HepG2 (cell line): Measurements from ENCODE around the gene ATG4D. TPM values are rescaled to one million over a fixed set of nuclear protein-coding genes. Genes with fewer than 3 reads are reported as not detected.
A peak's percentile ranks its signal among the peaks of the same experiment; 100 is the strongest.

Experiments used
- ATM ChIP-seq: fragments of 450-650 bp; IDR thresholded peaks from 2 replicates; pipeline ENCODE4 v1.7.1; 2017; ENCODE audit warnings: mild to moderate bottlenecking, borderline replicate concordance
- BORCS8-MEF2B ChIP-seq: sonication (generic); formaldehyde crosslinking; IDR thresholded peaks from 2 replicates; pipeline ENCODE4 v1.8.0; 2022; ENCODE audit warnings: mild to moderate bottlenecking, missing genetic modification reagents
- CBFB ChIP-seq: sonication (generic); formaldehyde crosslinking; IDR thresholded peaks from 2 replicates; pipeline ENCODE4 v1.4.0; 2020; ENCODE audit warnings: missing genetic modification reagents
- CEBPG ChIP-seq: IDR thresholded peaks from 2 replicates; pipeline ENCODE4 v1.6.1; 2016
- HHEX ChIP-seq: IDR thresholded peaks from 2 replicates; pipeline ENCODE4 v1.6.1; 2016; ENCODE audit warnings: control low read depth
- JARID2 ChIP-seq: sonication (generic); formaldehyde crosslinking; IDR thresholded peaks from 2 replicates; pipeline ENCODE4 v1.8.1; 2023; ENCODE audit warnings: missing genetic modification reagents, inconsistent platforms; ENCODE audit not compliant: insufficient replicate concordance
- MAFG ChIP-seq: sonication (generic); formaldehyde crosslinking; IDR thresholded peaks from 2 replicates; pipeline ENCODE4 v1.5.1; 2020; ENCODE audit warnings: mild to moderate bottlenecking, missing genetic modification reagents
- NPAS2 ChIP-seq: sonication (generic); formaldehyde crosslinking; IDR thresholded peaks from 2 replicates; pipeline ENCODE4 v1.8.0; 2022; ENCODE audit warnings: mild to moderate bottlenecking, missing genetic modification reagents, borderline replicate concordance
- RFX1 ChIP-seq: fragments of 450-650 bp; IDR thresholded peaks from 2 replicates; pipeline ENCODE4 v1.6.1; 2017
- RFXAP ChIP-seq: sonication (generic); formaldehyde crosslinking; IDR thresholded peaks from 2 replicates; pipeline ENCODE4 v1.4.0; 2020; ENCODE audit warnings: missing genetic modification reagents, borderline replicate concordance
- RORA ChIP-seq: sonication (generic); formaldehyde crosslinking; IDR thresholded peaks from 2 replicates; pipeline ENCODE4 v1.5.0; 2020; ENCODE audit warnings: mild to moderate bottlenecking, missing genetic modification reagents, moderate library complexity
- RXRB ChIP-seq: IDR thresholded peaks from 2 replicates; pipeline ENCODE4 v1.6.1; 2016; ENCODE audit warnings: borderline replicate concordance, missing genetic modification reagents, missing compliant biosample characterization
- SP4 ChIP-seq: sonication (generic); formaldehyde crosslinking; IDR thresholded peaks from 2 replicates; pipeline ENCODE4 v1.8.1; 2023; ENCODE audit warnings: mild to moderate bottlenecking, missing genetic modification reagents
- TMF1 ChIP-seq: sonication (generic); formaldehyde crosslinking; IDR thresholded peaks from 2 replicates; pipeline ENCODE4 v1.8.1; 2022; ENCODE audit warnings: low read depth, missing genetic modification reagents
- ZNF17 ChIP-seq: sonication (generic); formaldehyde crosslinking; IDR thresholded peaks from 2 replicates; pipeline ENCODE4 v1.5.0; 2020; ENCODE audit warnings: mild to moderate bottlenecking, missing genetic modification reagents
- ZNF484 ChIP-seq: sonication (generic); formaldehyde crosslinking; IDR thresholded peaks from 2 replicates; pipeline ENCODE4 v1.5.1; 2020; ENCODE audit warnings: mild to moderate bottlenecking, low read depth, missing genetic modification reagents, borderline replicate concordance
- polyA plus RNA-seq, 8 experiments: library from polyadenylated mRNA; depleted of rRNA in 3 of 8; stranded (reverse) in 7 of 8; unstranded in 1 of 8; fragments of >200 nt; fragmentation: Illumina TruSeq in 4 of 8; extraction: Trizol in 4 of 8; gene quantifications; 2 replicates each; pipeline versions ENCODE4 v1.2.1 to v1.2.3, GENCODE V29; 2011 to 2016; ENCODE audit warnings: low read depth in 4 of 8, missing spikeins in 1 of 8, mixed read lengths in 1 of 8; ENCODE audit not compliant: insufficient read depth in 1 of 8
- total RNA-seq, 5 experiments: library from RNA; depleted of rRNA; stranded (reverse); fragments of >200 nt; fragmentation: Illumina TruSeq; extraction: Trizol; gene quantifications; 2 replicates each; pipeline ENCODE4 v1.2.3, GENCODE V29; 2016; ENCODE audit warnings: low read depth in 1 of 5
- TF ChIP-seq, protein P1 (sequence below): sonication (generic); formaldehyde crosslinking; IDR thresholded peaks from 2 replicates; pipeline ENCODE4 v1.4.0; 2020; ENCODE audit warnings: missing genetic modification reagents; ENCODE audit errors: not compliant biosample characterization
- TF ChIP-seq, protein P2 (sequence below): IDR thresholded peaks from 2 replicates; pipeline ENCODE4 v1.6.1; 2018; ENCODE audit warnings: missing genetic modification reagents
- TF ChIP-seq, protein P3 (sequence below): sonication (generic); formaldehyde crosslinking; IDR thresholded peaks from 2 replicates; pipeline ENCODE4 v1.4.0; 2020; ENCODE audit warnings: missing genetic modification reagents
- TF ChIP-seq, protein P4 (sequence below): sonication (generic); formaldehyde crosslinking; IDR thresholded peaks from 2 replicates; pipeline ENCODE4 v1.4.0; 2020; ENCODE audit warnings: missing genetic modification reagents

ATG4D gene
- total and polyA plus RNA-seq, 2 of the 13 experiments (the other 11 are each of a cell fraction or from before 2014, with no cell fraction given) = 17.8 to 19.0 TPM

- TF ChIP-seq HHEX (CRISPR knock-in tag) (no peak), ZNF17 (CRISPR knock-in tag) (no peak), SP4 (CRISPR knock-in tag) (peak; percentile 99), BORCS8-MEF2B (CRISPR knock-in tag) (peak; percentile 99), TMF1 (peak; percentile 90), RFX1 (peak; percentile 67), NPAS2 (CRISPR knock-in tag) (no peak), JARID2 (CRISPR knock-in tag) (no peak), ZNF484 (CRISPR knock-in tag) (no peak), RXRB (CRISPR knock-in tag) (peak; percentile 75; the same call in 1 of the 2 replicates), CEBPG (CRISPR knock-in tag) (peak; percentile 49; the same call in 1 of the 2 replicates), ATM (no peak), MAFG (CRISPR knock-in tag) (no peak), RFXAP (peak; percentile 100), CBFB (CRISPR knock-in tag) (0 out of 2 replicates have a peak, but pooled peaks have one; percentile 16), RORA (CRISPR knock-in tag) (no peak)
- TF ChIP-seq, protein P1, sequence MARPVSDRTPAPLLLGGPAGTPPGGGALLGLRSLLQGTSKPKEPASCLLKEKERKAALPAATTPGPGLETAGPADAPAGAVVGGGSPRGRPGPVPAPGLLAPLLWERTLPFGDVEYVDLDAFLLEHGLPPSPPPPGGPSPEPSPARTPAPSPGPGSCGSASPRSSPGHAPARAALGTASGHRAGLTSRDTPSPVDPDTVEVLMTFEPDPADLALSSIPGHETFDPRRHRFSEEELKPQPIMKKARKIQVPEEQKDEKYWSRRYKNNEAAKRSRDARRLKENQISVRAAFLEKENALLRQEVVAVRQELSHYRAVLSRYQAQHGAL (CRISPR knock-in tag) = no peak
- TF ChIP-seq, protein P2, sequence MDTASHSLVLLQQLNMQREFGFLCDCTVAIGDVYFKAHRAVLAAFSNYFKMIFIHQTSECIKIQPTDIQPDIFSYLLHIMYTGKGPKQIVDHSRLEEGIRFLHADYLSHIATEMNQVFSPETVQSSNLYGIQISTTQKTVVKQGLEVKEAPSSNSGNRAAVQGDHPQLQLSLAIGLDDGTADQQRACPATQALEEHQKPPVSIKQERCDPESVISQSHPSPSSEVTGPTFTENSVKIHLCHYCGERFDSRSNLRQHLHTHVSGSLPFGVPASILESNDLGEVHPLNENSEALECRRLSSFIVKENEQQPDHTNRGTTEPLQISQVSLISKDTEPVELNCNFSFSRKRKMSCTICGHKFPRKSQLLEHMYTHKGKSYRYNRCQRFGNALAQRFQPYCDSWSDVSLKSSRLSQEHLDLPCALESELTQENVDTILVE = peak; percentile 50; the same call in 1 of the 2 replicates
- TF ChIP-seq, protein P3, sequence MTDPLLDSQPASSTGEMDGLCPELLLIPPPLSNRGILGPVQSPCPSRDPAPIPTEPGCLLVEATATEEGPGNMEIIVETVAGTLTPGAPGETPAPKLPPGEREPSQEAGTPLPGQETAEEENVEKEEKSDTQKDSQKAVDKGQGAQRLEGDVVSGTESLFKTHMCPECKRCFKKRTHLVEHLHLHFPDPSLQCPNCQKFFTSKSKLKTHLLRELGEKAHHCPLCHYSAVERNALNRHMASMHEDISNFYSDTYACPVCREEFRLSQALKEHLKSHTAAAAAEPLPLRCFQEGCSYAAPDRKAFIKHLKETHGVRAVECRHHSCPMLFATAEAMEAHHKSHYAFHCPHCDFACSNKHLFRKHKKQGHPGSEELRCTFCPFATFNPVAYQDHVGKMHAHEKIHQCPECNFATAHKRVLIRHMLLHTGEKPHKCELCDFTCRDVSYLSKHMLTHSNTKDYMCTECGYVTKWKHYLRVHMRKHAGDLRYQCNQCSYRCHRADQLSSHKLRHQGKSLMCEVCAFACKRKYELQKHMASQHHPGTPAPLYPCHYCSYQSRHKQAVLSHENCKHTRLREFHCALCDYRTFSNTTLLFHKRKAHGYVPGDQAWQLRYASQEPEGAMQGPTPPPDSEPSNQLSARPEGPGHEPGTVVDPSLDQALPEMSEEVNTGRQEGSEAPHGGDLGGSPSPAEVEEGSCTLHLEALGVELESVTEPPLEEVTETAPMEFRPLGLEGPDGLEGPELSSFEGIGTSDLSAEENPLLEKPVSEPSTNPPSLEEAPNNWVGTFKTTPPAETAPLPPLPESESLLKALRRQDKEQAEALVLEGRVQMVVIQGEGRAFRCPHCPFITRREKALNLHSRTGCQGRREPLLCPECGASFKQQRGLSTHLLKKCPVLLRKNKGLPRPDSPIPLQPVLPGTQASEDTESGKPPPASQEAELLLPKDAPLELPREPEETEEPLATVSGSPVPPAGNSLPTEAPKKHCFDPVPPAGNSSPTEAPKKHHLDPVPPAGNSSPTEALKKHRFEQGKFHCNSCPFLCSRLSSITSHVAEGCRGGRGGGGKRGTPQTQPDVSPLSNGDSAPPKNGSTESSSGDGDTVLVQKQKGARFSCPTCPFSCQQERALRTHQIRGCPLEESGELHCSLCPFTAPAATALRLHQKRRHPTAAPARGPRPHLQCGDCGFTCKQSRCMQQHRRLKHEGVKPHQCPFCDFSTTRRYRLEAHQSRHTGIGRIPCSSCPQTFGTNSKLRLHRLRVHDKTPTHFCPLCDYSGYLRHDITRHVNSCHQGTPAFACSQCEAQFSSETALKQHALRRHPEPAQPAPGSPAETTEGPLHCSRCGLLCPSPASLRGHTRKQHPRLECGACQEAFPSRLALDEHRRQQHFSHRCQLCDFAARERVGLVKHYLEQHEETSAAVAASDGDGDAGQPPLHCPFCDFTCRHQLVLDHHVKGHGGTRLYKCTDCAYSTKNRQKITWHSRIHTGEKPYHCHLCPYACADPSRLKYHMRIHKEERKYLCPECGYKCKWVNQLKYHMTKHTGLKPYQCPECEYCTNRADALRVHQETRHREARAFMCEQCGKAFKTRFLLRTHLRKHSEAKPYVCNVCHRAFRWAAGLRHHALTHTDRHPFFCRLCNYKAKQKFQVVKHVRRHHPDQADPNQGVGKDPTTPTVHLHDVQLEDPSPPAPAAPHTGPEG (CRISPR knock-in tag) = 0 out of 2 replicates have a peak, but pooled peaks have one; percentile 51
- TF ChIP-seq, protein P4, sequence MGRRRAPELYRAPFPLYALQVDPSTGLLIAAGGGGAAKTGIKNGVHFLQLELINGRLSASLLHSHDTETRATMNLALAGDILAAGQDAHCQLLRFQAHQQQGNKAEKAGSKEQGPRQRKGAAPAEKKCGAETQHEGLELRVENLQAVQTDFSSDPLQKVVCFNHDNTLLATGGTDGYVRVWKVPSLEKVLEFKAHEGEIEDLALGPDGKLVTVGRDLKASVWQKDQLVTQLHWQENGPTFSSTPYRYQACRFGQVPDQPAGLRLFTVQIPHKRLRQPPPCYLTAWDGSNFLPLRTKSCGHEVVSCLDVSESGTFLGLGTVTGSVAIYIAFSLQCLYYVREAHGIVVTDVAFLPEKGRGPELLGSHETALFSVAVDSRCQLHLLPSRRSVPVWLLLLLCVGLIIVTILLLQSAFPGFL (CRISPR knock-in tag) = no peak
Measured at GRCh38 chr19:10568826-10569651, 25.3 kb downstream of the ATG4D start, which contains the start of gene CDKN2D (continued).
